WTC11 (cell line): Measurements from ENCODE around the gene PIP4K2A. TPM values are rescaled to one million over a fixed set of nuclear protein-coding genes. Genes with fewer than 3 reads are reported as not detected.

Source experiments
- ATAC-seq: fragments of 200-7000 bp; cut with Tn5 transposase; 2 replicates; pipeline ENCODE4 v1.10.0; 2021; ENCODE audit warnings: mild to moderate bottlenecking, moderate library complexity
- CTCF ChIA-PET: fragments of 300-600 bp; sonication (Branson Sonifier 250); formaldehyde crosslinking; loops from one replicate; lab custom pipeline; 2021; ENCODE audit warnings: antibody characterized with exemption; lab: Charles Lee
- POLR2A ChIA-PET: fragments of 350-600 bp; sonication (Branson Sonifier 250); formaldehyde crosslinking; loops from one replicate; lab custom pipeline; 2021; ENCODE audit warnings: antibody characterized with exemption; lab: Charles Lee
- DNase-seq: peaks from one replicate; pipeline ENCODE4 v3.0.0; 2021; ENCODE audit warnings: low spot score
- H3K27ac Mint-ChIP-seq: 2 replicates; pipeline ENCODE4 v1.8.0; 2021; ENCODE audit warnings: mixed read lengths
- H3K27me3 Mint-ChIP-seq: 2 replicates; pipeline ENCODE4 v1.8.0; 2021; ENCODE audit warnings: low read depth, mild to moderate bottlenecking, moderate library complexity, mixed read lengths
- H3K36me3 Mint-ChIP-seq: 2 replicates; pipeline ENCODE4 v1.8.0; 2021; ENCODE audit warnings: mixed read lengths
- H3K4me1 Mint-ChIP-seq: 2 replicates; pipeline ENCODE4 v1.8.0; 2022; ENCODE audit warnings: mixed read lengths
- H3K4me3 Mint-ChIP-seq: 2 replicates; pipeline ENCODE4 v1.8.0; 2021; ENCODE audit warnings: mild to moderate bottlenecking, moderate library complexity, mixed read lengths
- H3K9me3 Mint-ChIP-seq: 2 replicates; pipeline ENCODE4 v1.8.0; 2021; ENCODE audit warnings: mixed read lengths
- AFF4 ChIP-seq: sonication (generic); formaldehyde crosslinking; IDR thresholded peaks from 2 replicates; pipeline ENCODE4 v1.8.1; 2023; ENCODE audit warnings: mild to moderate bottlenecking, missing genetic modification reagents, borderline replicate concordance
- CBFB ChIP-seq: sonication (generic); formaldehyde crosslinking; IDR thresholded peaks from 2 replicates; pipeline ENCODE4 v1.8.1; 2022; ENCODE audit warnings: mild to moderate bottlenecking, low read depth, missing genetic modification reagents
- CREM ChIP-seq: sonication (generic); formaldehyde crosslinking; IDR thresholded peaks from 2 replicates; pipeline ENCODE4 v1.8.1; 2022; ENCODE audit warnings: mild to moderate bottlenecking, missing genetic modification reagents, moderate library complexity
- CTCF ChIP-seq: fragments of 200-600 bp; IDR thresholded peaks from 2 replicates; pipeline ENCODE4 v1.8.0; 2022; ENCODE audit warnings: antibody characterized with exemption
- E2F4 ChIP-seq: sonication (generic); formaldehyde crosslinking; IDR thresholded peaks from 2 replicates; pipeline ENCODE4 v1.8.1; 2022; ENCODE audit warnings: low read depth, mild to moderate bottlenecking, moderate library complexity, missing genetic modification reagents, borderline replicate concordance
- IRF2 ChIP-seq: sonication (generic); formaldehyde crosslinking; IDR thresholded peaks from 2 replicates; pipeline ENCODE4 v1.8.0; 2022; ENCODE audit warnings: low read depth, missing genetic modification reagents, borderline replicate concordance
- MAX ChIP-seq: sonication (generic); formaldehyde crosslinking; IDR thresholded peaks from 2 replicates; pipeline ENCODE4 v1.8.0; 2022; ENCODE audit warnings: mild to moderate bottlenecking, missing genetic modification reagents
- MXD4 ChIP-seq: fragments of 250-450 bp; sonication (Bioruptor Pico); IDR thresholded peaks from 2 replicates; pipeline ENCODE4 v1.8.0; 2021; ENCODE audit warnings: mild to moderate bottlenecking, moderate library complexity, borderline replicate concordance
- NR1H2 ChIP-seq: sonication (generic); formaldehyde crosslinking; IDR thresholded peaks from 2 replicates; pipeline ENCODE4 v1.9.0; 2021; ENCODE audit warnings: mild to moderate bottlenecking, moderate library complexity, missing genetic modification reagents
- PRRX2 ChIP-seq: fragments of 250-450 bp; sonication (Bioruptor Pico); IDR thresholded peaks from 2 replicates; pipeline ENCODE4 v1.8.0; 2021; ENCODE audit warnings: mild to moderate bottlenecking
- RELA ChIP-seq: sonication (generic); formaldehyde crosslinking; IDR thresholded peaks from 2 replicates; pipeline ENCODE4 v1.8.1; 2022; ENCODE audit warnings: missing genetic modification reagents, mild to moderate bottlenecking, borderline replicate concordance
- USF2 ChIP-seq: sonication (generic); formaldehyde crosslinking; IDR thresholded peaks from 2 replicates; pipeline ENCODE4 v1.8.1; 2023; ENCODE audit warnings: mild to moderate bottlenecking, missing genetic modification reagents, moderate library complexity
- ZNF138 ChIP-seq: sonication (generic); formaldehyde crosslinking; conservative IDR thresholded peaks from 2 replicates; pipeline ENCODE4 v1.8.1; 2022; ENCODE audit warnings: mild to moderate bottlenecking, moderate library complexity, missing genetic modification reagents
- ZNF232 ChIP-seq: sonication (generic); formaldehyde crosslinking; IDR thresholded peaks from 2 replicates; pipeline ENCODE4 v1.8.0; 2022; ENCODE audit warnings: mild to moderate bottlenecking, missing genetic modification reagents
- ZNF263 ChIP-seq: sonication (generic); formaldehyde crosslinking; IDR thresholded peaks from 2 replicates; pipeline ENCODE4 v1.8.1; 2022; ENCODE audit warnings: low read depth, mild to moderate bottlenecking, moderate library complexity, missing genetic modification reagents
- ZNF396 ChIP-seq: fragments of 250-450 bp; sonication (Bioruptor Pico); IDR thresholded peaks from 2 replicates; pipeline ENCODE4 v1.8.0; 2021; ENCODE audit warnings: mild to moderate bottlenecking, moderate library complexity, borderline replicate concordance
- ZNF423 ChIP-seq: fragments of 250-450 bp; sonication (Bioruptor Pico); IDR thresholded peaks from 2 replicates; pipeline ENCODE4 v2.1.2; 2022; ENCODE audit warnings: mild to moderate bottlenecking, moderate library complexity
- ZNF512 ChIP-seq: sonication (generic); formaldehyde crosslinking; IDR thresholded peaks from 2 replicates; pipeline ENCODE4 v1.8.1; 2022; ENCODE audit warnings: missing genetic modification reagents, borderline replicate concordance
- ZSCAN18 ChIP-seq: fragments of 250-450 bp; sonication (Bioruptor Pico); IDR thresholded peaks from 2 replicates; pipeline ENCODE4 v2.1.2; 2022; ENCODE audit warnings: mild to moderate bottlenecking, moderate library complexity
- total RNA-seq: library from RNA; stranded (reverse); gene quantifications from 3 replicates; pipeline ENCODE4 v1.2.3, GENCODE V29; 2021

PIP4K2A gene
- total RNA-seq, 1 experiment from 2014 or later: 47.5 TPM

- Mint-ChIP-seq H3K36me3 (no peaks in the 10 kb centered on the region), H3K9me3 (no peaks in the 10 kb centered on the region), H3K4me1 (peaks cover 62% of the 10 kb centered on the region), H3K27me3 (no peaks in the 10 kb centered on the region), H3K4me3 (no peak overlapping the region), H3K27ac (peak overlapping the region; percentile 56; the same call in 1 of the 2 replicates)
- CTCF ChIA-PET: no interaction called here
- ATAC-seq (peak; percentile 43; the same call in 1 of the 2 replicates), DNase-seq (no peak)
- TF ChIP-seq ZNF232 (CRISPR knock-in tag) (no peak), CTCF (no peak), AFF4 (no peak), IRF2 (CRISPR knock-in tag) (no peak), ZNF138 (CRISPR knock-in tag) (no peak), RELA (CRISPR knock-in tag) (no peak), MAX (CRISPR knock-in tag) (no peak), ZNF423 (CRISPR knock-in tag) (no peak), NR1H2 (CRISPR knock-in tag) (no peak), CBFB (CRISPR knock-in tag) (no peak), PRRX2 (CRISPR knock-in tag) (no peak), CREM (CRISPR knock-in tag) (no peak), E2F4 (no peak), MXD4 (no peak), ZNF263 (CRISPR knock-in tag) (no peak), ZNF396 (no peak)
- POLR2A ChIA-PET: interaction anchor here (0.6 kb wide), 1 partner anchor 1159 kb away, joined by 3 read pairs; no protein-coding TSS in a partner anchor
Observed at GRCh38 chr10:22666287-22667092, 47.9 kb downstream of the PIP4K2A start.

- no peak for TF ChIP-seq NR1H2 (CRISPR knock-in tag)
- TF ChIP-seq ZNF512 (CRISPR knock-in tag): no peak
- TF ChIP-seq MAX (CRISPR knock-in tag): no peak
- no peak for TF ChIP-seq RELA (CRISPR knock-in tag)
- no peak for TF ChIP-seq CBFB (CRISPR knock-in tag)
- TF ChIP-seq USF2 (CRISPR knock-in tag): no peak
- TF ChIP-seq ZSCAN18 (CRISPR knock-in tag): no peak
- peaks cover 63% of the 10 kb centered on the region for H3K4me1 Mint-ChIP-seq
- H3K27ac Mint-ChIP-seq: no peak overlapping the region
- H3K36me3 Mint-ChIP-seq: no peaks in the 10 kb centered on the region
- DNase-seq (no peak), ATAC-seq (no peak)
- ChIA-PET POLR2A (no interaction called here), CTCF (no interaction called here)
- no peaks in the 10 kb centered on the region for H3K27me3 Mint-ChIP-seq
- no peak overlapping the region for H3K4me3 Mint-ChIP-seq
- no peaks in the 10 kb centered on the region for H3K9me3 Mint-ChIP-seq
Observed at GRCh38 chr10:22665329-22665728, 49.0 kb downstream of the PIP4K2A start.
